T follicular helper cell (primary cell): ENCODE measurements around the gene DCC.

ENCODE experiments used
- DNase-seq: peaks from one replicate; pipeline ENCODE4 v3.0.0-alpha.2; 2020; ENCODE audit warnings: low read depth

The DCC gene

DNA sequence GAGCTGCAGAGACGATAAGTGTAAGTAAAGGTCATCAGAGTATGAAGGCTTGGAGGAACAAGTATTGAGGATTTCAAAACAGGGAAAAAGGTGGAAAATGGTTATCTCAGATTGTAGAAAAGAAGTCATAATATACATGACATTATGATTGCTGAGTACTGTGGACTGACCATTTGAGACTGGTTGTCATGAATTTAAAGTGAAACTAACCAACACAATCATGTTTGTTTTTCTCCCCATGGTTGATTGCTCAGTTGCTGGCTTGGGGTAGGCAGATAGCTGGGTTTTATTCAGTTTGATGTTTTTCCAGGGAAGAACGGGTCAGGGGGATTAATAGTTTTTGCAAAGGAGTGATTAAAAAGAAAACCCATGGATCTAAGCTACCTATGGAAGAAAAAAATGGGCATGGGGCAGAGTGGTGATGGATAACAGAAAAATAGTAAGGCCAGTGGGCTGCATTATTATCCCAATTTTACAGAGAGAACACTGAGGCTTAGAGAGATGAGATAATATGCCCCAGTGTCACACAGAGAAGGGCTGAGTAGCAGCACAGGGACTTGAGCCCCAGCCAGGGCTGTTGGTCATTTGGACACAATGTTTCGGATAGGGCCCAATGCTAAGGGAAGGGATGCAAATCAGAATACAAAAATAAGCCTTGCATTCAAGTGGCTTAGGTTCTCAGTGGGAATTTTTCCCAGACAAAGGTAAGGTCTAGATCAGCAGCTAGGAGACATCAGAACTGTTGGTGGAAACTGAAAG, 885.7 kb downstream of the DCC start:
- DNase-seq: no peak

DNA sequence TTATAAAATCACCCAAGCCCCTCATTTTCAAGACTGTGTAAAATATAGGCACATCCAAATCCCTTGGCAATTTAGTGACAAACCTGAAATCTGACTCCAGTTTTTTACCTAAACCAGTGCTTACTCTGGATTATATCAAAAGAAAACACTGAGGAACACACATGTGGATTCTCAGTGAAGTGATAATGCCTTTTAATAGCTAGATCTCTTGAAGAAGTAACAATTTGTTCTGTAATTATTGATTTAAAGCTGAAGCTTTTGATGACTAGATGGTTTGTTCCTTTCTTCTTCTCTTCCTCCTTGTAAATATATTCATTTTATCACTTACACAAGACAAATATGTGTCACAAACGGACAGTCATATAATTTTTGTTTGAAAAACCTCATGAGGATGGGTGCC, 894.6 kb downstream of the DCC start:
- no peak for DNase-seq

DNA sequence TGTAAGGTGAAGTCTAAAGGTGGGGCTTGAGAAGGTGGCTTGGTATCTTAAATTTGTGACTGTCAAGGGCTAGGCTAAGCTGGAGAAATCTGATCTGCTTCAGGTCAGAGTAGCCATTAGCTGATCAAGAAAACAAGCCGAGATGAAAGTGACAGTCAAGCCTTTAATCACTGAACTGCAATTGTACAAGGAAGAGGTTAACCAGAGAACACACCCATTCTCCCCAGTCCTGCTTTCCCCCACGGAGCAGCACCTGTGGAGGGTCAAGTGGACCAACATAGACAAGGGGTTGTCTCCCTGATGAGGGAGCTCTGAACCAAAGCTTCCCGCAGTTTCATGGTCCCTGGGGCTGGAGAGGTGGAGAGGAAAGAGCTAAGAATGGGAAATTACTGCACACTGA, 901.2 kb downstream of the DCC start:
- DNase-seq: no peak

DNA sequence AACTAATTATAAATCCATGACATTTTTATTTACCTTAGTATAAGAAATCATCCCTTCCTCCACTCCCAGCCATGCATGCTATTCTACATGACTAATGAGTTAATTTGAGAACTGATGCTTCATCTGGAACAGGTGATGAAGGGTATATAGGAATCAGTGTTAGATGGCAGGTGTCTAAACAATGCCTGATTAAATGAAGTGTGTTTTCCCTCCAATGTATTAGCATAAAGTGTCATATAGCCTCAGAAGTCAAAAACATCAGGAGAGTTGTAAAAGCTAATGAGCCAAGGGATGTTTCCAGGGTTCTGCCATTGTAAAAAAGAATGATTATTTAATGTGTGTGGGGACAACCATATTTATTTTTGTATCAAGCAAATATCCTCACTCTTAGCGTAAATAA, 913.8 kb downstream of the DCC start:
- no peak for DNase-seq

DNA sequence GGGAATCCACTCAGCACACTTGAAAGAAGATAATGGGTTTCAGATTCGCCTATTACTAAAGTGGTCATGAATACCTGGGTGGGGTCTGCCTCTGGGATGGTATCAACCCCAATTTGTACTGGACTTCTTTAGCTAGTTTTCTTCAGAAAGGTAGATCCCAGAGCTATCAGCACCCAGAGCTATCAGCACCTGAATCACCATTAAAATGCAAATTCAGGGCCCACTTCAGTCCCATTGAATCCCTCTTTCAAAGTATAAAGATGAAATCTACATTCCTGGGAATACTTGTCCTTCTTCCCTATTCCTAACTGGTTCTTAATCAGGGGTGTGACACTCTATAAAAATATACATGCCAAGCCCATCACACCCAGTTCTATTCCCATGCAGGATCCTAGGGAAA, 914.3 kb downstream of the DCC start:
- DNase-seq: no peak

DNA sequence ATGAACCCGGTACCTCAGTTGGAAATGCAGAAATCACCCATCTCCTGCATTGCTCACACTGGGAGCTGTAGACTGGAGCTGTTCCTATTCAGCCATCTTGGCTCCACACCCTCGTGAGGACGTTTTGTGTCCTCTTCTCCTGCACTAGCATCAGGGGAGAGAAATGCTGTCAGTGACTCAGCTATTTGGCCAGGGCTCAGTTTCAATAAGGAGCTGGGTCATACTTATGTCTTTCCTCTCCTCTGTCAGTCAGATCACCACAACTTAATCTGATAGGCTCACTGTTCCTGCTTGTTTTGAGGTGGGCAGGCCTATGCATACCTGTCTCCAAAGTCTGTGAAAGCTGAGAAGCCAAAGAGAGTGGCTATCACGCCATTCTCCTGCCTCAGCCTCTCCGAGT, 921.2 kb downstream of the DCC start:
- no peak for DNase-seq

DNA sequence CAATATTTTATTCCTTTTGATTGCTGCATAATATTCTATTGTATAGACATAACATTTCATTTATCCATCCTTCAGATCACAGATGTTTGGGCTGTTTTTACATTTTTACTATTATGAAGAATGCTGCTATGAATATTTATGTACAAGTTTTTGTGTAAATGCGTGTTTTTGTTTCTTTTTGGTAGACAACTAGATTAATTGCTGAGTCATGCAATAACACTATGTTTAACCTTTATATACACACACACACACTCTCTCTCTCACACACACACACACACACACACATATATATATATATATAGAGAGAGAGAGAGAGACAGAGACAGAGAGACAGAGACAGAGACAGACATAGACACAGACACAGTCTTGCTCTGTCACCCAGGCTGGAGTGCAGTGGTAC, 926.9 kb downstream of the DCC start:
- DNase-seq: no peak

DNA sequence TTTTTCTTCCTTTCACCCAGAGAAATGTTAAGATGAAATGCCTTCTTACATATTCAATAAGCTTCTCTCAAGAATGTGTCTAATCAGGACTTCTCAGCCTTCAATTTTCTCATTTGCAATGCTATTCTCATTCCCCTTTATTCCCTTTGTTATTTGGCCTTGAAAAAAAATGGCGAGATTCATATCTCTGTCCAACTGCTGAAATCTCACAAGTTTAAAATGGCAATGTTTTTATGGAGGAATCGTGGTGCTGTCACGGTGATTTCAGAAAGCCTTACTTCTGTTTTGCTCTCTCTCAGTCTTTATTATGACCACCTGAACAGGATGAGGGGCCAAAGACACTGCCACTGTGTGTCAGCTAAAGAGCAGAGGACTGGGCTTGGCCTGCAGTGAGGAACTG, 928.5 kb downstream of the DCC start:
- DNase-seq: no peak

DNA sequence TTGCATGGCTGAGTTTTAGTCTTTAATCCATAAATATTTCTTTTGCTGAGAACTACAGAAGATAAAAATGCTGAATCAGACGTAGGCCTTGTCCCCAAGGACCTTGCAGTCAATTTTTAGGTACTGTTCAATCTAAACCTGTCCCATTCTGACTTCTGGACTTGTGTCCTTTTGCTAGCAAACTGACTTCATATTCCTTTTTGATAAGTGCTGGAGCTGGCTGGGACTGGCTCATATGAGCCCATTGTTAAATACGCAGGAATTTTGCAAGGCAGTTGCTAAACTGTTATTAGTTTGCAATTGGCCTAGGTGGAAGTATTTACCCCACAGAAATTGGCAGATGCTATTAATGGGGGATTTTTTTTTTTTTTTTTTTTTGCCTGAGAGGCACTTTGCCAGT, 941.4 kb downstream of the DCC start:
- no peak for DNase-seq

DNA sequence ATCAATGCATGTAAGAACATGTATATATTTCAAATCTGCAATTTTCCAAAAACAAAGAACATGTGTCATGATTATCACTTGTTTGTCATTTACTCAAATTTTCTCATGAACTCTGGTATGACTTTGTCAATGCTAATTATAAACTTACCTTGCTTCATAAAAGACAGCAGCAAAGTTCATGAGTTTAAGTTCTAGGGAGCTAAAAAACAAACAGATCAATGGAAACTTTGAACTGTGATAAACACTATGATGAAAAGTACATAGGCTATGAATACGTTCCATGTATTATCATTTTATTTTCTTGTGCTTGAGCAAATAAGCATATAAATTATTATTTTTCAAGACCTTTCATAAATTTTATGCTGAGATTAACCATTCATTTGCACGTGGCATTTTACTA, 943.7 kb downstream of the DCC start:
- DNase-seq: no peak

DNA sequence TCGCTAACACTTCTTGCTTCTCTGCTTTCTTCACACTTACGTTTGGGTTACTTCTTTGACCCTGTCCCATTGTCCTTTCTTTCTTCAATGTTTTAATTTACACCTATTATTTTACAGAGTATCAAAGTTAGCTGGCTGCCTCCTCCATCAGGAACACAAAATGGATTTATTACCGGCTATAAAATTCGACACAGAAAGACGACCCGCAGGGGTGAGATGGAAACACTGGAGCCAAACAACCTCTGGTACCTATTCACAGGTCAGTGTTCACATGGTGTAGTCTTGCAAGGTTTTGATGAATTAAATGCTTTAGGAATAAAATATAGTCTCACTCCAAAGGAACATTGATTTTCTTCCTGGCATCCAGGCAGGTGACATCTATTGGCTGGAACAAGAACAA, 965.5 kb downstream of the DCC start:
- DNase-seq: no peak

DNA sequence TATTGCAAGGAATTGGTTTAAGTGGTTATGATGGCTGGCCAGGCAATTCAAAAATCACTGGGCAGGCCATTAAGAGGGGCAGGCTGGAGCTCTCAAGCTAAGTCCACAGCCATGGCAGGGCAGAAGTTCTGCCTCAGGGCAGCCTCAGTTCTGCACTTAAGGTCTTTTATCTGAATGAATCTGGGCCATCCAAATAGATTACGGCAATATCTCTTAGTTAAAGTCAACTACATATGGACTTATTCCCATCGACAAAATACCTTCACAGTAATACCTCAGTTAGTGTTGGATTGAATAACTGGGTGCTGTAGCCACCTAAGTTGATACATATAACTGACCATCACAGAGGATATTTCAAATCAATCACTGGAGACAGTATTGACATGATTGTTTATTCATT, 979.6 kb downstream of the DCC start:
- DNase-seq: no peak

DNA sequence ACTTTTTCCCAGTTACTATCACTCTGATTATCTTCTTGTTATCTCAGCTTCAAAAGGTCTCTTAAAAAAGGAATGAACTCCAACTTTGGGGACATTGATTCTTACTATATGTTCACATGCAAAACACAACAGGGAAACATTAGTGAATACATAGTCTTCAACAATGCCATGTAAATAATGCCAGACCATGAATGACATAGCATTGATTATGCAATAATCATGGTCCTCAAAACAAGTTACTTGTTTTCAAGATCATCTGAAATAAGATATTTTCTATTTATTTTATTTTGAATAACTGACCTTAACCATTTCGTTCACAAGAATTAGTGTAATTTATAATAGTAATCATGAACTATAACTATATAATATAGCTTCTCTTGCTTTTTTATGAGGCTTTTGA, 982.2 kb downstream of the DCC start:
- DNase-seq: no peak

DNA sequence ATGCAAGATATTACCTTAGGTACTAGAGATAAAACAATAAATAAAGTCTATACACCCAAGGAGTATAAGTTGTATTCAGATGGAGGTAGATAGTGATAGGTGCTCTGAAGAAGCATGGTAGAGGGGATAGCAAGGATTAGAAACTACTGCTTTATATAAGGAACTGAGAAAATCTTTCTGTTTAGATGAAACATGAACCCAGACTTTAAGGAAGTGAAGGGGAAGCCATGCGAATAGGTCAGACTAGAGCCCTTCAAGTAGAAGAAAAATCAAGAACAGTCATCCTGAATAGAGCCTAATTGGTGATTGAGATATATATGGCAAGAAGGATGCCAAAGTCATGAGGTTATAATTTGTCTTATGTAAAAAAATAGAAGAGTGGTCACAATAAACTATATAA, 984.4 kb downstream of the DCC start:
- no peak for DNase-seq

DNA sequence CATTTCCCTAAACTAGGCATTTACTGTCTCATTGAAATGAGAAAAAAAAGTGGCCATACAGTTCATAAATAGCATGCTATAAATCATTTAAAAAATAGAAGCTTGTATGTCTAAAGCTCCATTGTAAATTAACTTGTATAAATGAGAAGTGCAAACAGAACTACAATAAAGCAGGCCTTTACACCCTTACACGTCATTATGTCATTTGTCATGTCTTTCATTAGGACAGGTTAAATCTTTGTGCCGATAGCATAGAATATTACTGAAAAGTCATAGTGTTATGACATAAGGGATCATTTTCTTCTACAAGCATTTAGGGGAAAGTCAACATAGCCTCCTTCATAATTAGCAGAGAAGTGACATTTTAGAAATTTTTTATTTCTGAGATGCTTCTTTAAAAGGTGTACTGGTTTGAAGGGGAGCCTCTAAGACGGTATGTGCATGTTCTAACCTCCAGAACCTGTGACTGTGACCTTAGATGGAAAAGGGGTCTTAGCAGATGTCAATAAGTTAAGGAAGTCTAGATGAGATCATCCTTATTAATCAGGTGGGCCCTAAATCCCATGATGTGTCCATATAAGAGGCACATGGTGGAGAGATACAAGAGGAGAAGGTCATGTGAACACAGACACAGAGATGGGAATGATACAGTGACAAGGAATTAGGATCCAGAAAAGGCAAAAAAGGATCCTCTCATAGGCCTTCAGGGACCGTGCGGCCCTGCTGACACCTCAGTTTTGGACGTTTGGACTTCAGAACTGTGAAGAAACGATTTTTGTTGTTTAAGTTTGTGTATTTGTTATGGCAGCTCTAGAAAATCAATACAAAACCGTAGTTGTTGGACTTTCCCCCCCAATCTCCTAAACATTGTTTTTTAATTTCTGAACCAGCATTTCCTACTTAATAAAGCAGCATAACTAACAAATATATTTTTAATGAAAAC, 1020.8 kb downstream of the DCC start:
- no peak for DNase-seq

DNA sequence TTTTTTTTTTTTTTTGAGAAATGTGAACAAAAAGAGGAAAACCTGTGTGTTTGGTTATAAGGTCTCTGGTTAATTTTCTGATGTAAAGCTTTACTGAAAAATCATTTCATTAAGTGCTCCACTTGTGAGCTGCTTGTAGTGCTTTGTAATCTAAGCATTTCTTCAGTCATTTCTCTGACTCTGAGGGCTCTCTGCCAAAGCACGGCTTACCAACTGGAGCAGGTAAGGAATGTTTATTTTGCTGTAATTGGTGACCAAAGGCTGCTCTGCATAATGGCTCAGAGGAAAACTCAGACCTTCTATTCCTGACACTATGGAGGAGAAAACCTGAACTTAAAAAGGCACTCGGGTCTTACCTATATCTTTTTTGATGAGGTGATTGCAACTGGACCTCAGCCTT, 1035.6 kb downstream of the DCC start:
- no peak for DNase-seq

DNA sequence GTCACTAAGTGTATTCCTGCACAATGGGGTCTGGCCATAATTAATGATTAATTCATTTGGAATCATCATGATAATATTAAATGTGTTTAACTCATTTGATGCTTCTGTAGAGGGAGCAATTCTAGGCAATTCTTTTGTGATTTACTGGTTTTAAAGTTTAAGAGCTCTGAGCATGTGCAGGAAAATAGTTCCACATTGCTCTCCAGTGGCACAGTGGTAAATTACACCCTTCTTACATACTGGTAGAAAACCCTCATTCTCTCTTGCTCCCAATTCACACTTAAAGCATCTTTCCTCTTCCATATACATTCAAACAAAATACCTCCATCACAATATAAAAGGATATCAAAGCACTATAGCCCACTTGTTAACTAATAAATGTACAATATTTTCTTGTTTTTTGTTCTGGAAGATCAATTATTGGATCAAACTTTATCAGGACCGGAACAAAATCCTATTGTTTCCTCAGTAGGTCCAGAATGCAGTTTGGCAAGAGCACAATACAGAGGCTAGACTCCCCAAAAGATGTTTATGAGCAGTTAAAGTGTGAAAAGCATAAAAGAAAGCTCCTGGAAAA, 1040.2 kb downstream of the DCC start:
- DNase-seq: no peak

DNA sequence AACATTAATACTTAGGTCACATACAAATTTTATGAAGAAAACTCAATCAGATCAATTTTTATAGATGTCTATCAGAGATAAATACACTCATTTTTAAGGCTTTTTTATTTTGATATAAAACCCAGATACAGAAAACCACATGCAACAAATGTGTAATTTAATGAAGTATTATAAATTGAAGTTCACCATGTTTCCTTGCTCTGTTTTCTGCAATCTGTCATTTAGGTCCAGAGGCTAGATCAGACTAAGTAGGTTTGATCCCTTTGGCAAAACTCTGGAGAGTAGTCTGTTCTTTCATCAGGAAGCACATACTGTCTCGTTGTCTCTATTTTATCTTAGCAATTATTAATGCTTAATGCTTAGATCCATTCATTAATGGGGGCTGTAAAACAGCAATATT, 1042.9 kb downstream of the DCC start:
- DNase-seq: no peak

DNA sequence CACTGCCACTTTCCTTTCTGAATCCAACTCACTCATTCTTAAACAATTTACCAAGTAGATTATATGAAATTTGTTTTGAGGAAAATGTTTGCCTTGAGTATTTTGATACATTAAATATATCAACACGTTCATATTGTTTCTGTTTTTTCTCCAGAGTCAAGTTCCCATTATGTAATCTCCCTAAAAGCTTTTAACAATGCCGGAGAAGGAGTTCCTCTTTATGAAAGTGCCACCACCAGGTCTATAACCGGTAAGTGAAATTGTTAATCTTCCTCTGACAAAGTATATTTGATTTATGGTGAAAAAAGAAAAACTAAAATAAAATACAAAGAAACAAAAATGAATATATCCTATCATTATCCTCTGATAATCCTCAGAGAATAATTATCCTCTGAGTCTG, 1045.9 kb downstream of the DCC start:
- DNase-seq: no peak

DNA sequence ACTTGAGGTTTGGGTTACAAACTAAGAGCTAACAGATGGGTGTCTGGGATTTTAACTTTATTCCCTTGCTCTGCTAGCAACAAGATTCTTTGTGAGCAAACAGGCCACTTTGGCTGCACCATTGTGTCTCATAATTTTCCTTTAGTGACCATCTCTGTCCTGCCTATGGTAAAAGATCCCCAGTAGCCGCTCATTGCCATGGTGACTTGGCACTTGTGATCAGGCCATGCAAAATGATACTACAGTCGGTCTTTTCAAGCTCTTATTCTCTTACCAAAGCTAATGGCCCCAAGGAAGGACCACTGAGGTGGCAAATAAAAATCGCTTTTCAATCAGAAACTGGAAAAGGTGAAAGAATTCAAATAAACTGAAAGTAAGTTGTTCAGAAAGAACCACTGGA, 1047.6 kb downstream of the DCC start:
- no peak for DNase-seq

DNA sequence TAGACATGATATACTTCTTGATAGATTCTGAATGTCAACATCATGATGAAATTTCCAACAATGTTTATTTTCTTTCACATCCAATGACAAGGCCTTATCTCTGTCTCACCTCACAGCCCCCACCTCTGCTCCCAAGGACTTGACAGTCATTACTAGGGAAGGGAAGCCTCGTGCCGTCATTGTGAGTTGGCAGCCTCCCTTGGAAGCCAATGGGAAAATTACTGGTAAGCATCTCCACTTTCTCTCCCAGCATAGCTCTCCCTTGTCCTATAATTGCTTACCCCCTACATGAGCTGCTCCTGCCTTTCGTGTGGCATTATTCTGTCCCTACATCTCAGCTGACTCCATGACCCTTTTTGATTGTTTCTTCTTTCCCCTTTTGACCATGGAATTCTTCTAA, 1062.7 kb downstream of the DCC start:
- DNase-seq: no peak

DNA sequence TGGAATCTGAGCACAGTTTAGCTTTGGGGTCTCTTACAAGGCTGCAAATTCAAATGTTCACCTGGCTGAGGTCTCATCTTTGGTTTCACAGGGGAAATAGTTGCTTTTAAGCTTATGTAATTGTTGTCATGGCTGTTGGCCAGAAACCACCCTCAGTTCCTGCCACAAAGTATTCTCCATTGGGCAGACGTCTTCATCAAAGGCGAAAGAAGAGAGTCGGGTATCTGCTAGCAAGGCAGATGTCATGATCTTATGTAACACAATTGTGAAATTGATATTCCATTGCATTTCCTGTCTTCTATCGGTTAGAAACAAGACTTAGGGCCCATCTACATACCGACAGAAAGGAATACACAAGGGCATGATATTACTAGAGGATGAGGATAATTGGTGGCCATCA, 1068.3 kb downstream of the DCC start:
- DNase-seq: no peak

DNA sequence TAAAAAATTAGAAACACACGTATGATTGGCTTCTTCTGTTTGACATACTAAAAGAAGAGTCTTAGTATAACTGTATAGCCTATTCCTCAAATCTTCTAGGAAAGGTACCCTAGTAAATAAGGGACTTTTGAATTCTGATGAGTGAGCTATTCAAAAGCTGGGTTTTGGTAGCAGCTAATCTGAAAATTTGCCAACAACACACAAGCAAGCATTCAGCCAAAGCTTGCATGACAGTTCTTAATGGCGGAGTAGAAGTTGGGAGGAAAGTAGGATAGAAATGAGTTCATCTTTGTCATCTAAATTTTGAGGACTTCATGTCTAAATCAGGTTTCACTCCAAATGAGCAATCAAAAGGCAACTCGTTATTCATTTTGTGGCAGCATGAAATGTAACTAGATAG, 1071.5 kb downstream of the DCC start:
- no peak for DNase-seq
